T-cell (primary cell): ENCODE data around the gene STRADA. TPM values are rescaled to one million over a fixed set of nuclear protein-coding genes. Genes with fewer than 3 reads are reported as not detected.

Experiments
- ATAC-seq, 4 experiments: fragments of 200-7000 bp in 3 of 4; fragments of 150-1000 bp in 1 of 4; cut with Tn5 transposase; replicated peaks in 1 of 4; 1 replicate in 3 of 4; 2 replicates in 1 of 4; pipeline ENCODE4 v1.10.0; 2021; ENCODE audit warnings: moderate library complexity in 3 of 4, mild to moderate bottlenecking in 2 of 4, moderate number of reproducible peaks in 1 of 4
- CTCF ChIA-PET, 2 donors: fragments of 300-600 bp; sonication (Branson Sonifier 250); formaldehyde crosslinking; loops; one replicate each; lab custom pipeline; 2022; ENCODE audit warnings: antibody characterized with exemption in 2 of 2; lab: Charles Lee
- POLR2A ChIA-PET, 2 donors: fragments of 300-600 bp; sonication (Branson Sonifier 250); formaldehyde crosslinking; loops; one replicate each; lab custom pipeline; 2022; ENCODE audit warnings: antibody characterized with exemption in 2 of 2; lab: Charles Lee
- DNase-seq, 35 experiments: peaks; one replicate each; pipeline versions ENCODE4 v3.0.0 to v3.0.0-alpha.2; 2013 to 2023
- H3K27ac ChIP-seq: one replicate; pipeline ENCODE4 v1.5.1; 2013; ENCODE audit warnings: low read length
- H3K27me3 ChIP-seq, 2 experiments: replicated peaks in 1 of 2; 1 replicate in 1 of 2; 2 replicates in 1 of 2; pipeline versions ENCODE4 v1.6.1 to v1.7.0; 2013; ENCODE audit warnings: low read length in 1 of 2, mixed read lengths in 1 of 2; ENCODE audit not compliant: control insufficient read depth in 2 of 2, insufficient read depth in 2 of 2; ENCODE audit errors: extremely low read depth in 1 of 2
- H3K36me3 ChIP-seq, 2 donors: 1 replicate in 1 of 2; 2 replicates in 1 of 2; pipeline versions ENCODE4 v1.6.1 to v1.7.0; 2013; ENCODE audit warnings: low read length in 1 of 2; ENCODE audit not compliant: control insufficient read depth in 2 of 2, insufficient read depth in 1 of 2; ENCODE audit errors: extremely low read depth in 1 of 2
- H3K4me1 ChIP-seq, 2 experiments: 1 replicate in 1 of 2; 2 replicates in 1 of 2; pipeline versions ENCODE4 v1.6.1 to v1.7.0; 2013; ENCODE audit warnings: low read length in 2 of 2, mixed read lengths in 1 of 2; ENCODE audit not compliant: insufficient read depth in 2 of 2, control insufficient read depth in 1 of 2; ENCODE audit errors: extremely low read depth in 1 of 2
- H3K4me3 ChIP-seq, 2 donors: 1 replicate in 1 of 2; 2 replicates in 1 of 2; pipeline versions ENCODE4 v1.5.1 to v1.7.0; 2013; ENCODE audit warnings: mild to moderate bottlenecking in 2 of 2, low read length in 1 of 2, moderate library complexity in 1 of 2; ENCODE audit not compliant: control insufficient read depth in 1 of 2; ENCODE audit errors: extremely low read depth in 1 of 2
- H3K9me3 ChIP-seq: 2 replicates; pipeline ENCODE4 v1.7.0; 2013
- H3K27ac Mint-ChIP-seq, 2 donors: one replicate each; pipeline ENCODE4 v1.8.0; 2020 to 2021; ENCODE audit warnings: mild to moderate bottlenecking in 2 of 2, mixed read lengths in 2 of 2
- H3K27me3 Mint-ChIP-seq, 2 donors: one replicate each; pipeline ENCODE4 v1.8.0; 2021 to 2022; ENCODE audit warnings: mixed read lengths in 2 of 2
- H3K36me3 Mint-ChIP-seq: one replicate; pipeline ENCODE4 v1.8.0; 2021; ENCODE audit warnings: mixed read lengths
- H3K4me1 Mint-ChIP-seq, 3 donors: one replicate each; pipeline ENCODE4 v1.8.0; 2020 to 2022; ENCODE audit warnings: mixed read lengths in 3 of 3, mild to moderate bottlenecking in 1 of 3
- H3K4me3 Mint-ChIP-seq, 3 donors: one replicate each; pipeline ENCODE4 v1.8.0; 2020 to 2022; ENCODE audit warnings: mild to moderate bottlenecking in 3 of 3, mixed read lengths in 3 of 3, moderate library complexity in 3 of 3
- H3K9me3 Mint-ChIP-seq, 3 donors: one replicate each; pipeline ENCODE4 v1.8.0; 2020 to 2022; ENCODE audit warnings: mixed read lengths in 3 of 3
- WGBS: methylation state at CpG from one replicate; pipeline ENCODE4 v1.1.5; 2013; ENCODE audit warnings: missing lambda C conversion rate; ENCODE audit not compliant: insufficient coverage; 5-methylcytosine and 5-hydroxymethylcytosine counted together
- total RNA-seq, 35 experiments: library from RNA in 6 of 35; stranded (reverse) in 6 of 35; fragments of 120-200 nt in 1 of 35; gene quantifications; one replicate each; pipeline versions ENCODE4 v1.2.1 to v1.2.4 and lab custom pipeline; 2013 to 2026

The STRADA gene
- total RNA-seq, 5 donors from 2014 or later (not counting 1 experiment from before 2014, with no cell fraction given), result 46.9 to 58.8 (median 48.6) TPM

DNA sequence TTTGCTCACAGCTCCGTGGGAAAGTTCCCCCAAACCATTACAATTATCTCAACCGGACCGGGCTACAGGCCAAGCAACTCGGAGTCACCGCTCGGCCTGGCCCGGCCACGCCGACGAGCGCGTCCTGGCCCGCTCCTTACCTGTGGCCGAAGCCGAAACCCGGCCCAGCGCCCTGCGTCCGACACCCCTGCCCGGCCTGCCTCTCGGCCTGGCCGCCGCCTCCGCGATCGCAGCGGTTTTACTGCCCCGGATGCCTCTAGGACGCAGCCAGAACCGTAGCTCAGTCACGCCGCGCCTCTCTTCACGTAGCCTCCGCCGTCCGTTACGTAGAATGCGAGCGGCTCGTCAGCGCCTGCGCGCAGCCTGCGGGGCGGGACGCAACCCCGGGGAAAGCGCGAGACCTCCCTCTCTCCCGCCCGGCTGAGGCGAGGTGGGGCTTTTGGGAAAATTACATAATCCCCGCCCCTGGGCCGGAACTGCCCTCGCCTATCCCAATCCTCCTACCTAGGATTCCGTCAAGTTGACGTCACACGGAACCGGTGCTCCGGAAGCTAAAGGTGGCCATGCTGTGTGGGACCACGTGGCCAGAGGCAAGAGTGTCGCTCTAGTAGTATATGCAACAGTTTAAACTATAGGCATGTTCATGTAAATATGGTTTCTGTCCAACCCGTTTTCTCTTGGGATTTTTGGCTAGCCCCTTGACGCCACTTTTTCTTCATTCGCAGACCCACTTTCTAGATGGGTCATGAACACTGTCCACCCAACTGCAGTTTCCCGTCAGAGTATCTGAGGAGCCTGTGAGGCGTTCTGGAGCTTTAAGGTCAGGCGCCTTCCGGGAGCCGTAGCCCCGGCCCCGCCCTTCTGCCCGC is 31.9 kb upstream of the STRADA start, which contains the start of gene CCDC47:
TSS of gene CCDC47 (minus strand) at position 326 of the 869 bp plus-strand sequence. CDS start 7,422 bp downstream, outside the sequence.
- POLR2A ChIA-PET, result interaction anchor here (0.5 to 2.1 kb wide), 19 partner anchors 9 to 733 kb away, joined by 3 to 12 read pairs (median 3); partner anchors contain the start of genes CEP95 (in 1 of the 2) and PSMC5 (in 1 of the 2)
- Mint-ChIP-seq H3K4me1 (peaks cover 67 to 74% (median 74%) of the 10 kb centered on the region in 3 donors), H3K4me3 (peak within 1 kb of the TSS; percentile 92 to 97 (median 97)), H3K36me3 (peaks cover 9% of the 10 kb centered on the region), H3K27me3 (no peaks in the 10 kb centered on the region), H3K27ac (peak within 1 kb of the TSS; percentile 99), H3K9me3 (no peaks in the 10 kb centered on the region)
- ATAC-seq (peak; percentile 81 to 88 (median 82)), DNase-seq (peak; percentile 93 to 99 (median 97))
- Histone ChIP-seq H3K27ac (peak within 1 kb of the TSS; percentile 86), H3K36me3 (peaks cover 2 to 20% of the 10 kb centered on the region in 2 donors), H3K4me3 (peak within 1 kb of the TSS; percentile 68 to 91), H3K27me3 (no peaks in the 10 kb centered on the region), H3K9me3 (no peaks in the 10 kb centered on the region), H3K4me1 (peaks cover 27 to 36% of the 10 kb centered on the region in 2 experiments)
- 0% methylated on average over 51 of the region's 74 CpGs for WGBS
- CTCF ChIA-PET, result interaction anchor here (0.5 to 2.1 kb wide), 22 partner anchors 10 to 329 kb away, joined by 3 to 12 read pairs (median 4); partner anchors contain the start of genes ICAM2 (in 1 of the 2), SMARCD2 (in 1 of the 2) and STRADA (in 1 of the 2)

DNA sequence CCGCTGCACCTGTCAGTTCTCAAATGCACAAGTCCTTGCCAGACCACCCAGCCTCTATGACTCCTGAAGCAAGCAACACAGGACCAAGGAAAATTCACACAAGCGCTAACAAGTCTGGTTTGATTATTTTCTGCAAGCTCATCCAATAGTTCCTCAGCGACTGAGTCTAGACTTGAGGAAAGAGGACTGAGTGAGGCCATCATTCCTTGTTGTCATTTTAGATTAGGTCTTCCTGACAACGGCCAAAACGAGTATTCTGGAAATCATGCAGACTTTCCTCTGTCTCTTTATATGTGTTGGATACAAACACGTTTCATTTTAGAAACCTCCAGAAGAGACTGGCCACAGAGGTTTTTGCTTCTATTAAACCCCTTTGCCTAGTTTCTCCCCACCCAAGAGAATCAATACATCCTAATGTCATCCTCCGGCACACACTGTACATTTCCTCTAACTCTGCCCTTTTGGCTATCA is 31.2 kb upstream of the STRADA start:
- peak overlapping the region; percentile 99 for H3K27ac Mint-ChIP-seq
- H3K4me3 ChIP-seq, result peak overlapping the region; percentile 68 to 91
- peaks cover 5% of the 10 kb centered on the region for H3K36me3 Mint-ChIP-seq
- H3K4me1 Mint-ChIP-seq, result peaks cover 68 to 75% (median 74%) of the 10 kb centered on the region in 3 donors
- 0% methylated on average over 4 of the region's 7 CpGs for WGBS
- POLR2A ChIA-PET, result interaction anchor here (0.5 to 2.1 kb wide), 12 partner anchors 9 to 734 kb away, joined by 3 to 12 read pairs (median 3); partner anchors contain the start of genes CEP95 (in 1 of the 2) and PSMC5 (in 1 of the 2)
- H3K27ac ChIP-seq, result peak overlapping the region; percentile 86
- H3K4me3 Mint-ChIP-seq, result peak overlapping the region; percentile 92 to 97 (median 97)
- no peaks in the 10 kb centered on the region for H3K27me3 ChIP-seq
- H3K9me3 ChIP-seq, result no peaks in the 10 kb centered on the region
- H3K4me1 ChIP-seq, result peaks cover 27 to 34% of the 10 kb centered on the region in 2 experiments
- CTCF ChIA-PET, result interaction anchor here in 1 of 2 donors (0.6 to 2.1 kb wide), 14 partner anchors 11 to 247 kb away, joined by 3 to 12 read pairs (median 6); partner anchors contain the start of genes ICAM2, SMARCD2 and STRADA
- ATAC-seq (no peak), DNase-seq (peak in 2 of 35 experiments; percentile 8 to 10)
- H3K27me3 Mint-ChIP-seq, result no peaks in the 10 kb centered on the region
- peaks cover 0 to 17% of the 10 kb centered on the region in 2 donors for H3K36me3 ChIP-seq
- H3K9me3 Mint-ChIP-seq, result no peaks in the 10 kb centered on the region

DNA sequence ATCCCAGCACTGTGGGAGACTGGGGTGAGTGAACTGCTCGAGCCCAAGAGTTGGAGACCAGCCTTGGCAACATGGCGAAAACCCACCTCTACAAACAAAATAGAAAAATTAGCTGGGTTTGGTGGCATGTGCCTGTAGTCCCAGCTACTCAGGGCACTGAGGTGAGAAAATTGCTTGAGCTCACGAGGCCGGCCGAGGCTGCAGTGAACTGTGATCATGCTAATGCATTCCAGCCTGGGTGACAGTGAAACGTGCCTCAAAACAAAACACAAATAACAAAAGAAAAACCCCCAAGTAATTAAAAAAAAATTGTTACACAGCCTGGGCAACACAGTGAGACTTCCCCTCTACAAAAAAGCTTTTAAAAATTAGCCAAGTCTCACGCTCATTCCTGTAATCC is 26.8 kb upstream of the STRADA start:
- ChIA-PET CTCF (interaction anchor here in 1 of 2 donors (0.7 kb wide), 3 partner anchors 49 to 58 kb away, joined by 5 to 6 read pairs (median 6); no protein-coding TSS in a partner anchor), POLR2A (interaction anchor here in 1 of 2 donors (0.7 to 1.0 kb wide), 2 partner anchors 18 to 27 kb away, joined by 4 read pairs; partner anchors contain the start of gene STRADA)
- Mint-ChIP-seq H3K9me3 (no peaks in the 10 kb centered on the region), H3K4me1 (peaks cover 50 to 68% (median 59%) of the 10 kb centered on the region in 3 donors), H3K36me3 (peaks cover 14% of the 10 kb centered on the region), H3K27me3 (no peaks in the 10 kb centered on the region), H3K4me3 (no peak overlapping the region), H3K27ac (no peak overlapping the region)
- Histone ChIP-seq H3K36me3 (peaks cover 0 to 27% of the 10 kb centered on the region in 2 donors), H3K27ac (no peak overlapping the region), H3K9me3 (no peaks in the 10 kb centered on the region), H3K4me1 (peaks cover 13 to 14% of the 10 kb centered on the region in 2 experiments), H3K4me3 (no peak overlapping the region), H3K27me3 (no peaks in the 10 kb centered on the region)
- no peak for DNase-seq
- WGBS, result 93% methylated on average over 2 of the region's 7 CpGs
- ATAC-seq, result no peak

DNA sequence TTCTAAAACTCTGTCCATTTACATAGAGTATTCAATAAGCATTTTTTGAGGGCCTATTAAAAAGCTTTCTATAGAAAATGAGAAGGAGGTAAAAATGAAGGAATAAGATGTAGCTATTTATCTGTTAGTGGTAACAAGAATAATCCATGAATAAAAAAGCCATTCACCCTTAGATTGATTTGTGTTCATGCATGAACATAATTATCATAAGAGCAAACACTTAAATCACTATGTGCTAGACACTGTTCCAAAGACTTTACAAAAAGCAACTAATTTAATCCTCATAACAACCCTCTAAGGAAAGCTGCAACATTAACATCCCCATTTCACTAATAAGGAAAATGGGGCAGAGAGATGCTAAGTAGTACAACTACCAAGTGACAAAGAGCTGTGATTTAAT is 25.2 kb upstream of the STRADA start:
- CTCF ChIA-PET, result interaction anchor here in 1 of 2 donors (0.5 to 0.6 kb wide), 2 partner anchors 1211 to 1316 kb away, joined by 3 to 5 read pairs; no protein-coding TSS in a partner anchor
- Histone ChIP-seq H3K36me3 (peaks cover 0 to 43% of the 10 kb centered on the region in 2 donors), H3K4me1 (peaks cover 3 to 4% of the 10 kb centered on the region in 2 experiments), H3K9me3 (no peaks in the 10 kb centered on the region), H3K4me3 (no peak overlapping the region), H3K27me3 (no peaks in the 10 kb centered on the region), H3K27ac (no peak overlapping the region)
- peaks cover 21% of the 10 kb centered on the region for H3K36me3 Mint-ChIP-seq
- no peak overlapping the region for H3K4me3 Mint-ChIP-seq
- POLR2A ChIA-PET, result interaction anchor here (0.5 to 0.6 kb wide), 5 partner anchors 18 to 941 kb away, joined by 3 to 4 read pairs (median 3); no protein-coding TSS in a partner anchor
- no peaks in the 10 kb centered on the region for H3K9me3 Mint-ChIP-seq
- no peak for ATAC-seq
- H3K27ac Mint-ChIP-seq, result peak overlapping the region in 1 of 2 donors; percentile 39
- H3K27me3 Mint-ChIP-seq, result no peaks in the 10 kb centered on the region
- DNase-seq, result no peak
- H3K4me1 Mint-ChIP-seq, result peaks cover 39 to 59% (median 53%) of the 10 kb centered on the region in 3 donors

DNA sequence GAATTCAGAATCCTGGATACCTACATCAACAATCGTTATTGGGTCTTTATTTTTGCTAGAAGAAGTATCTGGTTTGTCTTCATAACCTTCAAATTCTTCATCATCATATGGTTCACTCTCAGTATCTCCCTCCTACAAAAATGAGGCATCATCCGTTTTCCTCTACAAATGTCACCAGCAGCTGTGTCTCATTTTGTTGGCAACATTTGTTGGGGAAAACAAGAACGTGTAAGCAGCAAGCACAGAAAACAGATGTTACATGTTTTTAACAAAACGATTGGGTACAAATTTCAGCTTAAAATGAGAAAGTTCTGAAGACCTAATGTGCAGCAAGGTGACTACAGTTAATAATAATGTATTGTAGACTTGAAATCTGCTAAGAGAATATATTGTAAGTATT is 23.1 kb upstream of the STRADA start:
- Mint-ChIP-seq H3K4me1 (peaks cover 22 to 45% (median 39%) of the 10 kb centered on the region in 3 donors), H3K9me3 (no peaks in the 10 kb centered on the region), H3K27ac (peak overlapping the region in 1 of 2 donors; percentile 37), H3K4me3 (no peak overlapping the region), H3K27me3 (no peaks in the 10 kb centered on the region), H3K36me3 (peaks cover 30% of the 10 kb centered on the region)
- no peak overlapping the region for H3K27ac ChIP-seq
- DNase-seq (no peak), ATAC-seq (no peak)
- H3K4me3 ChIP-seq, result no peak overlapping the region
- no peaks in the 10 kb centered on the region for H3K9me3 ChIP-seq
- no peaks in the 10 kb centered on the region for H3K4me1 ChIP-seq
- H3K36me3 ChIP-seq, result peaks cover 4 to 53% of the 10 kb centered on the region in 2 donors
- POLR2A ChIA-PET, result interaction anchor here (0.6 to 1.2 kb wide), 3 partner anchors 15 to 64 kb away, joined by 3 to 4 read pairs (median 3); no protein-coding TSS in a partner anchor
- CTCF ChIA-PET, result interaction anchor here in 1 of 2 donors (0.5 kb wide), 2 partner anchors 10 to 14 kb away, joined by 3 read pairs; no protein-coding TSS in a partner anchor
- 63% methylated on average over 1 of the region's 4 CpGs for WGBS
- no peaks in the 10 kb centered on the region for H3K27me3 ChIP-seq
